Mucosa of stomach (tissue), 1 donor: ENCODE measurements around the gene FAM43A.

Experiments used
- H3K27me3 ChIP-seq: one replicate; pipeline ENCODE4 v1.7.0; 2013; ENCODE audit warnings: mild to moderate bottlenecking, low read length; ENCODE audit not compliant: control insufficient read depth, insufficient read depth
- H3K36me3 ChIP-seq: one replicate; pipeline ENCODE4 v1.7.0; 2013; ENCODE audit warnings: low read length; ENCODE audit not compliant: control insufficient read depth, insufficient read depth
- H3K4me1 ChIP-seq: one replicate; pipeline ENCODE4 v1.7.0; 2013; ENCODE audit warnings: mild to moderate bottlenecking, low read length; ENCODE audit not compliant: control insufficient read depth, insufficient read depth
- H3K4me3 ChIP-seq: one replicate; pipeline ENCODE4 v1.7.0; 2013; ENCODE audit warnings: low read length
- H3K9ac ChIP-seq: one replicate; pipeline ENCODE4 v1.7.0; 2013; ENCODE audit warnings: mild to moderate bottlenecking, low read length, moderate library complexity
- H3K9me3 ChIP-seq: one replicate; pipeline ENCODE4 v1.7.0; 2013; ENCODE audit warnings: mild to moderate bottlenecking, low read length, moderate library complexity; ENCODE audit not compliant: control insufficient read depth
- donor health status: Pancreatic carcinoma.

Gene FAM43A

DNA sequence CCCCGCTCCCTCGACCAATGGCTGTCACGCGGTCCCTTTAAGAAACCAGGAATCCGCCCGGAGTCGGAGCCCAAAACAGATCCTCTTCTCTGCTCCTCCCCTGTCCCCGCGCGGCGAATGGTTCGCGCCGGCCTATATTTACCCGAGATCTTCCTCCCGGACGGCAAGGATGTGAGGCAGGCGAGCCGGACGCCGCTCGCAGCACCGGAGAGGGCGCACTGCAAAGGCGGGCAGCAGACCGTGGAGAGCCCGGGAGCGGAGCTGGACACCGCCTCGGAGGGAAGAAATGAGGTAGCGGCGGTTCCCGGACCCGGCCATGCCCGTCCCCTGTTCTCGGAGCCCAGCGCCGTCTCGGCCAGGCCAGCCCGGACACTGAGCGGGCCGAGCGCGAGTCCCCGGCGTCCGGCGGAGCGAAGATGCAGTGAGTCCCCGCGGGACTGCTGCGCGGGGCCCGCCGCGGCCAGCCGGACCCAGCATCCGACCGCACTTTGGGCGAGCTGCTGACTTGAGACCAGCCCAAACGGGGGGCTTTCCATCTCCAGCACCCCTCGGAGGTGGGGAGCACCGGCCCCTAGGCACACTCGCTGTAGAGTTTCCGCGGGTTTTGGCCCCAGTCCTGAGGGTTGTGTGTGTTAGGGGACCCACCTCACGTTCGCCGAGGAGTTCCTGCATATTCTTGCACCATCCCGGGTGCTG is at the start of gene FAM43A:
TSS of gene FAM43A (plus strand) at position 166 of the 696 bp plus-strand sequence. CDS start 944 bp downstream, outside the sequence.
- peak within 1 kb of the TSS; percentile 22 for H3K4me3 ChIP-seq
- H3K36me3 ChIP-seq, result no peaks in the 10 kb centered on the region
- peak within 1 kb of the TSS; percentile 44 for H3K9ac ChIP-seq
- peaks cover 21% of the 10 kb centered on the region for H3K4me1 ChIP-seq
- no peaks in the 10 kb centered on the region for H3K9me3 ChIP-seq
- H3K27me3 ChIP-seq, result peaks cover 4% of the 10 kb centered on the region

GRCh38 chr3:194637066-194637465 is 48.6 kb upstream of the FAM43A start:
- no peak overlapping the region for H3K4me3 ChIP-seq
- no peak overlapping the region for H3K9ac ChIP-seq
- no peaks in the 10 kb centered on the region for H3K36me3 ChIP-seq
- H3K27me3 ChIP-seq, result no peaks in the 10 kb centered on the region
- H3K9me3 ChIP-seq, result no peaks in the 10 kb centered on the region
- H3K4me1 ChIP-seq, result no peaks in the 10 kb centered on the region

DNA sequence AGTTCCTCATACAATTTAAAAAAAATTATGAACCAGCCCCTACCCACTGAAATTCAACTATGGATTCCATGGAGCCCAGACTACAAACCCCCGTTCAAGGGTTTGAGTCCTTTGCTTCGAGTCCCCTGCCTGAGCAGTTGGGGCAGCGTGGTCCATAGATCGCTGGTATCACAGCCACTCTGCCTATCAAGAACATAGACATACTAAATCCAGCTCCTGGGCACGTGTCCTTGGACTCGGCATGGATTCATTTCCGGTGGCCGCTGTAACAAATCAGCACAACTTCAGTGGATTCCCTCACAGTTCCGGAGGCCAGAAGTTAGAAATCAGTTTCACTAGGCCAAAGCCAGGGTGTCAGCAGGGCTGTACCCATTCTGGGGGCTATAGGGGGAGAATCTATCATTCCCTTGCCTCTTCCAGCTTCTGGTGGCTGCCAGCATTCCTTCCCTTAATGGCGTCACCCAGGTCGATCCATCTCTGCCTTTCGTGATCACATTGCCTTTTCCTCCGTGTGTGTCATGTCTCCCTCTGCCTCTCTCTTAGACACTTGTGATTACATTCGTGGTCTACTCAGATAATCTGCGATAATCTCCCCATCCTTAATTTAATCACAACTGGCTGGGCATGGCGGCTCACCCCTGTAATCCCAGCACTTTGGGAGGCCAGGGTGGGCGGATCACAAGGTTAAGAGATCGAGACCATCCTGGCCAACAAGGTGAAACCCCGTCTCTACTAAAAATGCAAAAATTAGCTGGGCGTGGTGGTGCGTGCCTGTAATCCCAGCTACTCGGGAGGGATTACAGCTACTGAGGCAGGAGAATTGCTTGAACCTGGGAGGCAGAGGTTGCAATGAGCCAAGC is 47.9 kb upstream of the FAM43A start:
- no peaks in the 10 kb centered on the region for H3K27me3 ChIP-seq
- no peak overlapping the region for H3K4me3 ChIP-seq
- H3K4me1 ChIP-seq, result no peaks in the 10 kb centered on the region

GRCh38 chr3:194638991-194639605 is 46.6 kb upstream of the FAM43A start:
- Histone ChIP-seq H3K9ac (no peak overlapping the region), H3K4me3 (no peak overlapping the region), H3K27me3 (no peaks in the 10 kb centered on the region), H3K4me1 (no peaks in the 10 kb centered on the region), H3K36me3 (no peaks in the 10 kb centered on the region), H3K9me3 (no peaks in the 10 kb centered on the region)

More for the DNA sequence above, 47.9 kb upstream of the FAM43A start:
- Histone ChIP-seq H3K9me3 (no peaks in the 10 kb centered on the region), H3K36me3 (no peaks in the 10 kb centered on the region), H3K9ac (no peak overlapping the region)

DNA sequence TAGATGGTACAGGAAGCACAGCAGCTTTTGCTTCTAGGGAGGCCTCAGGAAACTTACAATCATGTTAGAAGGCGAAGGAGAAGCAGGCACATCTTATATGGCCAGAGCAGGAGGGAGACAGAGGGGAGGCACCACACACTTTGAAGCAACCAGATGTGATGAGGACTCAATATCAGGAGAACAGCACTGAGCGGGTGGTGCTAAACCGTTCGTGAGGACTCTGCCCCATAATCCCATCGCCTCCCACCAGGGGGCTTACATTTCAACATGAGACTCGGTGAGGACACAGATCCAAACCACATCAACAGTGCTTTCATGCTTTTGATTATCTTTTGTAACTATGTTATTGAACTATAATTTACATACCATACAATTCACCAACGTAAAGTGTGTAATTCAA is 44.9 kb upstream of the FAM43A start:
- Histone ChIP-seq H3K9me3 (no peaks in the 10 kb centered on the region), H3K9ac (no peak overlapping the region), H3K4me1 (no peaks in the 10 kb centered on the region), H3K36me3 (no peaks in the 10 kb centered on the region), H3K27me3 (no peaks in the 10 kb centered on the region), H3K4me3 (no peak overlapping the region)

DNA sequence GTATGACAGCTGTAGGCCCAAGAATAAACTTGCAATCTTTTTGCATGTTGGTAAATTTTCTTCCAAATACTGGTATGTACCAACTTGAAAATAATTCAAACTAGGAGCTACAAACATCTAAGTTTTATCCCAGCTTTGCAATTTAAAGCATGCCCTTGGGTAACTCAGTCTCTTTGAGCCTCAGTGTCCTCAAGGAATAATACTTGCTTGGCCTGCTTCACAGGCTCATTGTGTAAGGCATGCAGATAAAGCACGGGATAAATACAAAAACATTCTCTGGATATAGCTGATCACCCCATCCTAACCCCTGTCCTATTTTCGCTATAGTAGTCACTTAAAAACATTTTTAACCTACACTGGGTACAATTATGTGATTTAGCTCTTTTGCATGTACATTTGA is 42.9 kb upstream of the FAM43A start:
- H3K9ac ChIP-seq, result no peak overlapping the region
- H3K4me1 ChIP-seq, result no peaks in the 10 kb centered on the region
- H3K36me3 ChIP-seq, result no peaks in the 10 kb centered on the region

DNA sequence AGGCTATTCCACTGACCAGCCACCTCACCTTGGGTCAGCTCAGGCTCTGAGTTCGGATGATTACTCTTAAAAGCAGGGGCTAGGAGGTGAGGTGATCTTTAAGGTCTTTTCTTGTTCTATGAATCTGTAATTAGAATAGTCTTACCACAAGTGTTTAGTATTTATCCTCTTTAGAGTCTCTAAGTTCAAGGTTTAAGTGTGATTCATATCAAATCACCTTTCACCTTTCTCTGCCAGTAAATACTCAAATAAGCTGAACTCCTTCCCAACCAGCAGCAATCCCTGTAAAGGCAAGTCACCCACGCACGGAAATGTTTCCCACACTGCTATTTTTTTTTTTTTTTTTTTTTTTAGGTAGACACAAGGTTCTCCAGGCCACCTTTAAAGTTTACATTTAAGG is 37.9 kb upstream of the FAM43A start:
- Histone ChIP-seq H3K9ac (no peak overlapping the region), H3K27me3 (no peaks in the 10 kb centered on the region), H3K9me3 (no peaks in the 10 kb centered on the region), H3K4me1 (no peaks in the 10 kb centered on the region), H3K36me3 (peaks cover 8% of the 10 kb centered on the region), H3K4me3 (no peak overlapping the region)

More for the DNA sequence above, 42.9 kb upstream of the FAM43A start:
- Histone ChIP-seq H3K27me3 (no peaks in the 10 kb centered on the region), H3K4me3 (no peak overlapping the region), H3K9me3 (no peaks in the 10 kb centered on the region)

DNA sequence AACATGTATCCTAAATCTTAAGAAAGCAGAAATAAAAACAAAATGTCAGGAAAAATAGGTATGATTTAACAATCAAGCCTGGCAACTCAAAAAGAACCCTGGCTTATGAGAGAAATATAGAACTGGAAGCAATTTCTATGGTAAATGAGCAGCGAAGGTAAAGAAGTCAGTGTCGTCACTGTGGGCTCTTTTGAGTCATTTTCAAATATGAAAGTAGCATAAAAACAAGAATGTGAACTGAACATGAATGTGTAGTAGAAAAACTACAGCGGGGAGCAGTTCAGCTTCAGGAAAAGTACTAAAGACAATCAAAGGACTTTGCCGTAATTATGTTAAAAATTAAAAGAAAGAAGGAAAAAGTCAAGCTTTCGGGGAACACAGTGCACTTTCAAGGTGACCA is 31.2 kb upstream of the FAM43A start:
- no peak overlapping the region for H3K4me3 ChIP-seq
- H3K4me1 ChIP-seq, result peaks cover 5% of the 10 kb centered on the region
- H3K9ac ChIP-seq, result no peak overlapping the region
- no peaks in the 10 kb centered on the region for H3K27me3 ChIP-seq
- H3K9me3 ChIP-seq, result no peaks in the 10 kb centered on the region
- peaks cover 10% of the 10 kb centered on the region for H3K36me3 ChIP-seq

- peaks cover 5% of the 10 kb centered on the region for H3K4me1 ChIP-seq
- no peaks in the 10 kb centered on the region for H3K27me3 ChIP-seq
- peaks cover 5% of the 10 kb centered on the region for H3K36me3 ChIP-seq
- H3K4me3 ChIP-seq, result no peak overlapping the region
- no peaks in the 10 kb centered on the region for H3K9me3 ChIP-seq
- H3K9ac ChIP-seq, result no peak overlapping the region
Observed at GRCh38 chr3:194657439-194657838, 28.2 kb upstream of the FAM43A start.

DNA sequence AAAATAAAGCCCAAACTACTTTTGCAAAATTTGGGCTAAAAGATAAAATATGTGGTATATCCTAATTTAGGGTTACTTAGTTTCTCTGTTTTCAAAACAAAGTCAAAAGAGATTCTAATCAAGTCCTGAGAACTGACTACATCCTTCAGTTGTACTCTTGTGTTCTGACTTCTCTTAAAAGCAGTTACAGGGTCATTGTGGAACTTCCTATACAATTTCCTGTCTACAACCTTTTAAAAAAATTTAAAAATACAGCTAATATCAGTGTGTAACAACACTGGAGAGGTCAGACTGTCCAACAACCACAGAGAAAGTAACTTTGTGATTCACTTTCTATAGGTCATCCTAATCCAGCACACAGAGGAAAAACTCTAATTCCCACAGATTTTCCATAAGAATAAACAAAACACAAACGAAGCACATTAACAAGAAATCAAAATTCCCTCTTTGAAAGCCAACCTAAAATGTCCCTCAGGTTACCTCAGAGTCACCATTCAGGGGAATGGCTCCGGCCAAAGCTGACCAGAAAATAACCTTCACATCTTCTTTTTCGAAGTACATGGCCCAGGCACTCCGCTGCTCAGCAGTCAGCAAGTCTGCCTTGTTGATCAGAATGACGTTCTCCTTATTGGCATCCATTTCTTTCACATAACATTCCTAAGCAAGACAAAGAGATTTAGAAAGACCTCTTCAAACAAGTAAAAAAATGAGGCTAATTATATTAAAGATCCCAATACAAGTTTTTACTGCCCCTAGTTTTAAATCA is 27.0 kb upstream of the FAM43A start:
- Histone ChIP-seq H3K4me3 (no peak overlapping the region), H3K27me3 (no peaks in the 10 kb centered on the region), H3K4me1 (peaks cover 5% of the 10 kb centered on the region), H3K9ac (no peak overlapping the region), H3K36me3 (no peaks in the 10 kb centered on the region), H3K9me3 (no peaks in the 10 kb centered on the region)

GRCh38 chr3:194659778-194660177 is 25.9 kb upstream of the FAM43A start:
- H3K9ac ChIP-seq, result no peak overlapping the region
- no peak overlapping the region for H3K4me3 ChIP-seq
- peaks cover 5% of the 10 kb centered on the region for H3K4me1 ChIP-seq
- no peaks in the 10 kb centered on the region for H3K9me3 ChIP-seq
- H3K27me3 ChIP-seq, result no peaks in the 10 kb centered on the region
- no peaks in the 10 kb centered on the region for H3K36me3 ChIP-seq
